LoVo (cell line): ENCODE data around the gene FGD4.

ENCODE experiments used
- DNase-seq: peaks from one replicate; pipeline ENCODE4 v3.0.0-alpha.2; 2016; ENCODE audit warnings: low spot score

Gene FGD4

GRCh38 chr12:32679920-32680237 lies 280.5 kb downstream of the FGD4 start:
- no peak for DNase-seq

- DNase-seq, result no peak
Observed at GRCh38 chr12:32680787-32681186, 281.4 kb downstream of the FGD4 start.

GRCh38 chr12:32681272-32681671 lies 281.9 kb downstream of the FGD4 start:
- DNase-seq, result no peak

DNA sequence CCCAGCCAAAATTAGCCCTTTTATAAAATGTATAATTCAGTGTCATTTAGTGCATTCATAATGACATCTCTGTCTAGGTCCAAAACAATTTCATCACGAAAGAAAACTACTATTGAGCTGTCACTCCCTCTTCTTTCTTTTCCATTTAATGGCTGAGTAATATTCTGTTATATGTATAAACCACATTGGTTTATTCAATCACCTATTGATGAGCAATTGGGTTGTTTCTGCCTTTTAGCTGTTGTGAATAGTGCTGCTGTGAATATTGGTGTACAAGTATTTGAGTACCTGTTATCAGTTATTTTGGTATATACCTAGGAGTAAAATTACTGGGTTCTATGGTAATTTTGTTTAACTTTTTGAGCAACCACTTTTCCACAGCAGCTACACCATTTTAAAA lies 287.0 kb downstream of the FGD4 start:
- no peak for DNase-seq

- no peak for DNase-seq
Observed at GRCh38 chr12:32688786-32689185, 289.4 kb downstream of the FGD4 start.

GRCh38 chr12:32690927-32691326 lies 291.6 kb downstream of the FGD4 start:
- DNase-seq, result no peak

DNA sequence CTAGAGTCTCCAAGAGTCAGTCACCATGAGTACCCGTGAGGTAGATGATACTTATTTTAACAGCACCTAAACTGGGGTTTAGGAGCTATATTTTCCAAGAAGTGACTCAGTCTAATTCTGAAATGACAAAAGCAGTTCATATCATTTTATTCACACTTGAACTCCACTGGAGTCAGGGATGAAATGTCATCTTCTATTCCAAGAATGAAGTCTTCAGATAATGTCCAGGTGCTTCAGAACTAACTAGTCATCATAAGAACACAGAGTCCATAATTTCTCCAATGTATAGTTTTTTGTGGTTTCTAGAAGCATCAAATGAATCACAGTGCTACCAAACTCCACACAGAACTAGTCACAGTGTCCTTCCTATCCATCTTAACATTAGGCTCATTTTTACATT lies 293.0 kb downstream of the FGD4 start:
- DNase-seq, result no peak

- DNase-seq, result no peak
Observed at GRCh38 chr12:32693036-32693435, 293.7 kb downstream of the FGD4 start.
